Measurements from ENCODE around the gene IPMK.
"Not testable (repeated sequence)": the region's sequence is repeated elsewhere in the genome, so short reads cannot be mapped to it uniquely, and the experiment has no call there.

Gene IPMK

DNA sequence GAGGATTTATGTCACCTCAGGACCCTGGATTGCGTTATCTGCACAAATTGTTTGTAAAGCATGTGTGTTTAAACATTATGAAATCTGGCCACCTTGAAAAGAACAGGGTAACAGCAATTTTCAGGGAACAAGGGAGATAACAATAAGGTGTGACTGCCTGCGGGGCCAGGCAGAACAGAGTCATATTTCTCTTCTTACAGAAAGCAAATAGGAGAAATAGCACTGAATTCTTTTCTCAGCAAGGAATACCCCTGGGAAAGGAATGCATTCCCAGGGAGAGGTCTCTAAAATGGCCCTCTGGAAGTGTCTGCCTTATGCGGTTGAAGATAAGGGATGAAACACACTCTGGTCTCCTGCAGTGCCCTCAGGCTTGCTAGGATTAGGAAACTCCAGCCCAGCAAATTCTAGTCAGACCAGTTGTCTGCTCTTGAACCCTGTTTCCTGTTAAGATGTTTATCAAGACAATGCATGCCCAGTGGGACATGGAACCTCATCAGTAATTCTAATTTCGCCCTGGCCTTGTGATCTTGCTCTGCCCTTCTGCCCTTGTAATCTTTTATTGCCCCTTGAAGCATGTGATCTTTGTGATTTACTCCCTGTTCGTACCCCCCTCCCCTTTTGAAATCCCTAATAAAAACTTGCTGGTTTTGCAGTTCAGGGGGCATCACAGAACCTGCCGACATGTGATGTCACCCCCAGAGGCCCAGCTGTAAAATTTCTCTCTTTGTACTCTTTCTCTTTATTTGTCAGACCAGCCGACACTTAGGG lies 11.5 kb downstream of the IPMK start:
- not testable (repeated sequence) for H3K4me3 Mint-ChIP-seq, H3K27ac Mint-ChIP-seq, H3K27me3 Mint-ChIP-seq, H3K9me3 Mint-ChIP-seq
- H3K36me3 Mint-ChIP-seq, result peaks cover 21% of the 10 kb centered on the region
- peaks cover 44% of the 10 kb centered on the region for H3K4me1 Mint-ChIP-seq

DNA sequence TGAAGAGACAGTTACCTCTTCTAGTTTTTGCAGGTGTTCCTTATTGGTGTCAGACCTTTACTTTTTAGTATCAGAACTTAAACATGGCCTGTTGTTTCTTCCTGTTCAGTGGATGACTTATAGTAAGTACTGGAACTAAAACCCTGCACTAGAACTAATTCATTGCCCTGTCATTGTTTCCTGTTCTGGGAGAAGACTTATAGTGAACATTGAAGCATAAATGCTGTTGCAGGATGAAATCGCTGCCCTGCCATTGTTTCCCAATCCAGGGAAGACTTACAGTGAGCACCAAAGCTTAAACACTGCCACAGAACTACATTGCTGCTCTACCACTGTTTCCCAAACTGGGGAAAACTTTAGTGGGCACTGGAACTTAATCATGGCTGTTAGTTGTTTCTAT lies 13.1 kb downstream of the IPMK start:
- Mint-ChIP-seq H3K9me3 (peaks cover 9% of the 10 kb centered on the region), H3K27ac (no peak overlapping the region), H3K27me3 (no peaks in the 10 kb centered on the region), H3K4me3 (no peak overlapping the region), H3K4me1 (peaks cover 32% of the 10 kb centered on the region), H3K36me3 (peaks cover 21% of the 10 kb centered on the region)

DNA sequence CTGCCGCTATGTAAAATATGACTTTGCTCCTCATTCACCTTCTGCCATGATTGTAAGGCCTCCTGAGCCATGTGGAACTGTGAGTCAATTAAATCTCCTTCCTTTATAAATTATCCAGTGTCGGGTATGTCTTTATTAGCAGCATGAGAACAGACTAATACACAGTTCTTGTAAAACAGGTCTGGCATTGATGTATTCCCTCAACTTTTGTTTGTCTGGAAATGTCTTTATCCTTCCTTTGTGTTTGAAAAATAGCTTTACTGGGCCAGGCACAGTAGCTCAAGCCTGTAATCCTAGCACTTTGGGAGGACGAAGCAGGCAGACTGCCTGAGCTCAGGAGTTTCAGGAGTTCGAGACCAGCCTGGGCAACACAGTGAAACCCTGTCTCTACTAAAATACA lies 14.5 kb downstream of the IPMK start:
- Mint-ChIP-seq H3K4me3 (no peak overlapping the region), H3K9me3 (peaks cover 14% of the 10 kb centered on the region), H3K27me3 (no peaks in the 10 kb centered on the region), H3K27ac (no peak overlapping the region), H3K4me1 (peaks cover 29% of the 10 kb centered on the region), H3K36me3 (peaks cover 22% of the 10 kb centered on the region)

- peaks cover 16% of the 10 kb centered on the region for H3K36me3 Mint-ChIP-seq
- H3K27me3 Mint-ChIP-seq, H3K4me3 Mint-ChIP-seq: not testable (repeated sequence)
Observed at GRCh38 chr10:58244666-58245065, 23.0 kb downstream of the IPMK start.

DNA sequence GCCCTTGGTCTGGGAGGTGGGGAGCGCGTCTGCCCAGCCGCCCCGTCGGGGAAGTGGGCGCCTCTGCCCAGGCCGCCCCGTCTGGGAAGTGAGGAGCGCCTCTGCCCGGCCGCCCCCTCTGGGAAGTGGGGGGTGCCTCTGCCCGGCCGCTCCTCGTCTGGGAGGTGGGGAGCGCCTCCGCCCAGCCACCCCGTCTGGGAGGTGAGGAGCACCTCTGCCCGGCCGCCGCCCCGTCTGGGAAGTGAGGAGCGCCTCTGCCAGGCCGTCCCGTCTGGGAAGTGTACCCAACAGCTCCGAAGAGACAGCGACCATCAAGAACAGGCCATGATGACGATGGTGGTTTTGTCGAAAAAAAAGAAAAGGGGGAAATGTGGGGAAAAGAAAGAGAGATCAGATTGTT lies 23.5 kb downstream of the IPMK start:
- not testable (repeated sequence) for H3K4me3 Mint-ChIP-seq, H3K27ac Mint-ChIP-seq, H3K27me3 Mint-ChIP-seq, H3K9me3 Mint-ChIP-seq
- Mint-ChIP-seq H3K36me3 (peaks cover 16% of the 10 kb centered on the region), H3K4me1 (peaks cover 32% of the 10 kb centered on the region)

More at GRCh38 chr10:58244666-58245065, 23.0 kb downstream of the IPMK start:
- peaks cover 28% of the 10 kb centered on the region for H3K4me1 Mint-ChIP-seq
- not testable (repeated sequence) for H3K27ac Mint-ChIP-seq, H3K9me3 Mint-ChIP-seq

DNA sequence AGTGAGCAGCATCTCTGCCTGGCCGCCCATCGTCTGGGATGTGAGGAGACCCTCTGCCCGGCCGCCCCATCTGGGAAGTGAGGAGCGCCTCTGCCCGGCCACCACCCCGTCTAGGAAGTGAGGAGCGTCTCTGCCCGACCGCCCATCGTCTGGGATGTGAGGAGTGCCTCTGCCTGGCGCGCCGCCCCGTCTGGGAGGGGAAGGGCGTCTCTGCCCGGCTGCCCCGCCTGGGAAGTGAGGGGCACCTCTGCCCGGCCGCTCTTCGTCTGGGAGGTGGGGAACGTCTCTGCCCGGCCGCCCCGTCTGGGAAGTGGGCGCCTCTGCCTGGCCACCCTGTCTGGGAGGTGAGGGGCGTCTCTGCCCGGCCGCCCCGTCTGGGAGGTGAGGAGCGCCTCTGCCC lies 23.9 kb downstream of the IPMK start:
- not testable (repeated sequence) for H3K9me3 Mint-ChIP-seq, H3K27ac Mint-ChIP-seq, H3K4me3 Mint-ChIP-seq, H3K27me3 Mint-ChIP-seq
- peaks cover 16% of the 10 kb centered on the region for H3K36me3 Mint-ChIP-seq
- peaks cover 34% of the 10 kb centered on the region for H3K4me1 Mint-ChIP-seq

DNA sequence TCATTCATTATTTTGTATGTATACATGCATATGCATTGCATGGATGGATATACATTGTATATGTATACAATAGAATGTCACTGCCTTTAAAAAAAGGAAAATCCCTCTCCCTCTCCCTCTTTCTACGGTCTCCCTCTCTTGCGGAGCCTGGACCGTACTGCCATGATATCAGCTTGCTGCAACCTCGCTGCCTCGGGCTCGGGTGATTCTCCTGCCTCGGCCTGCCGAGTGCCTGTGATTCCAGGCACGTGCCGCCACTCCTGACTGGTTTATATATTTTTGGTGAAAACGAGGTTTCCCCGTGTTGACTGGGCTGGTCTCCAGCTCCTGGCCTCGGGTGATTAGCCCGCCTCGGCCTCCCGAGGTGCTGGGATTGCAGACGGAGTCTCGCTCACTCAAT lies 24.4 kb downstream of the IPMK start:
- H3K4me3 Mint-ChIP-seq, result no peak overlapping the region
- no peaks in the 10 kb centered on the region for H3K27me3 Mint-ChIP-seq
- no peak overlapping the region for H3K27ac Mint-ChIP-seq
- H3K36me3 Mint-ChIP-seq, result peaks cover 14% of the 10 kb centered on the region
- peaks cover 39% of the 10 kb centered on the region for H3K4me1 Mint-ChIP-seq
- peaks cover 5% of the 10 kb centered on the region for H3K9me3 Mint-ChIP-seq

- H3K36me3 Mint-ChIP-seq, result peaks cover 18% of the 10 kb centered on the region
- peaks cover 51% of the 10 kb centered on the region for H3K4me1 Mint-ChIP-seq
- no peaks in the 10 kb centered on the region for H3K27me3 Mint-ChIP-seq
- H3K4me3 Mint-ChIP-seq, result no peak overlapping the region
- H3K27ac Mint-ChIP-seq, result no peak overlapping the region
- H3K9me3 Mint-ChIP-seq, result peaks cover 5% of the 10 kb centered on the region
Observed at GRCh38 chr10:58241346-58241745, 26.3 kb downstream of the IPMK start.

GRCh38 chr10:58240531-58240930 lies 27.2 kb downstream of the IPMK start:
- peaks cover 51% of the 10 kb centered on the region for H3K4me1 Mint-ChIP-seq
- H3K36me3 Mint-ChIP-seq, result peaks cover 20% of the 10 kb centered on the region
- H3K27ac Mint-ChIP-seq, result no peak overlapping the region
- no peaks in the 10 kb centered on the region for H3K27me3 Mint-ChIP-seq
- H3K9me3 Mint-ChIP-seq, result peaks cover 5% of the 10 kb centered on the region
- H3K4me3 Mint-ChIP-seq, result no peak overlapping the region

DNA sequence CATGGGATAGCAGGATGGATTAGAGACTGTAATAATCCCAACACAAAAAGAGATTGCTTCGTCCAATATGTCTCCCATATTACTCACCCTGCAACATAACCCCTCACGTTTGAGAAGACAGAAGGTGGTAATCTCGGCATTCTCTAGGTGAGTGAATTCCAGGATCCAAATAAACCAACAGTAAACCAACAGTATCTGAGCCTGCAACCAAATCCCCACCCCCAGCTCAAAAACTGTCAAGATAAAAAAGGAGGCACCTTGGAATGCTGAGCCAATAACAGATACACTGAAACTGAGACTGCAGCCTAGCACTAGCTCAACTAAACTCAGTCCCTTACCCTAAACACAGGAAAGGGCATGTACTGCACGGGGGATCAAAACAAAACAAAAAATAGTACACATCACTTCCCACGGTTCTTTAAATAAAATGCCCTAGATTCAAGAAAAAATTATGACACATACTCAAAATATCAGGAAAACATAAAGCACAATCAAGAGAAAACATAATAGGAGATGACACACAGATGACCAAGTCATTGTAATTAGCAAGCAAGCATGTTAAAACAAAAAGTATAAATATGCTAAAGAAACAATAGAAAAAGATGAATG lies 28.0 kb downstream of the IPMK start:
- no peaks in the 10 kb centered on the region for H3K27me3 Mint-ChIP-seq
- H3K9me3 Mint-ChIP-seq, result peaks cover 5% of the 10 kb centered on the region
- H3K36me3 Mint-ChIP-seq, result peaks cover 26% of the 10 kb centered on the region
- no peak overlapping the region for H3K4me3 Mint-ChIP-seq
- peaks cover 51% of the 10 kb centered on the region for H3K4me1 Mint-ChIP-seq
- H3K27ac Mint-ChIP-seq, result no peak overlapping the region

DNA sequence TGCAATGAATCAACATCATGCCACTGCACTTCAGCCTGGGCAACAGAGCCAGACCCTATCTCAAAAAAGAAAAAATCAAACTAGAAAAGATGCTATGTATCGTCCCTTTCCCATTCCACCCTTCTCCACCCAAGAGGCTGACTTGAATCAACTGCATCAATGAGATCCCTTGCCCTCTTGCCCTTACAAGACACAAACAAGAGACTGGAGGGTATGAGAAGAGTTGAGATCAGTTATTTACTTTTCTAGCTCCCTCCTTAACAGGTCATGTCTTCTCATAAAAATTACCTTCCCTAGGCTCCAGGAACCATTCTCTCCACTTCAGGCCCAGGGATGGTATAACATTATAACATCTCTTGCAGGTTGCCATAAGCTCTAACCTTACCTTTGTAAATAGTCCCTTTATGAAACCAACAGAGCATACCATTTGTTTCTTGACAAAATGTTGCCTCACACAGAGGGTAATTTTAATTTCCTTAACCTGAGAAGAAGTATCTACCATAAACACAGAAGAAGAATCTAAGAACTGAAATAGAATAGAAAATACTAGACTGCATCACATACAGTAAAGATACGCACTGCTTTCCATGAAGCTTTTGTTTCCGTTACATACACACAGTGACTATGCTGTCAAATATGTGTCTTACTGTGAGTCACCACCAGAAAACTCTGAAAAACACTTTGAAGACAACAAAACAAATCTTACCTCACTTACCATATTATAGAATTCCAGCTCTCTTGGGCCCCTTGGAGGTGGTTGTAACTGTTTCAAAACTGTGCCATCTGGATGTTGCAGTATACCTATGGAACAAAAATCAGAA lies 30.5 kb downstream of the IPMK start:
- H3K4me1 Mint-ChIP-seq, result peaks cover 50% of the 10 kb centered on the region
- H3K27me3 Mint-ChIP-seq, result no peaks in the 10 kb centered on the region
- peaks cover 5% of the 10 kb centered on the region for H3K9me3 Mint-ChIP-seq
- H3K36me3 Mint-ChIP-seq, result peaks cover 37% of the 10 kb centered on the region
- peak overlapping the region; percentile 61 for H3K27ac Mint-ChIP-seq
- no peak overlapping the region for H3K4me3 Mint-ChIP-seq

DNA sequence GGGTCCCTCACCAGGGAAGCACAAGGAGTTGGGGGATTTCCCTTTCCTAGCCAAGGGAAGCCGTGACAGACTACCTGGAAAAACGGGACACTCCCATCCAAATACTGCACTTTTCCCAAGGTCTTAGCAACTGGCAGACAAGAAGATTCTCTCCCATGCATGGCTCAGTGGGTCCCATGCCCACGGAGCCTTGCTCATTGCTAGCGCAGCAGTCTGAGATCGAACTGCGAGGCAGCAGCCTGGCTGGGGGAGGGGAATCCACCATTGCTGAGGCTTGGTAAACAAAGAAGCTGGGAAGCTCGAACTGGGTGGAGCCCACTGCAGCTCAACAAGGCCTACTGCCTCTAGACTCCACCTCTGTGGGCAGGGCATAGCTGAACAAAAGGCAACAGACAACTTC lies 37.8 kb downstream of the IPMK start:
- not testable (repeated sequence) for H3K9me3 Mint-ChIP-seq, H3K4me3 Mint-ChIP-seq, H3K27ac Mint-ChIP-seq, H3K27me3 Mint-ChIP-seq, H3K4me1 Mint-ChIP-seq
- H3K36me3 Mint-ChIP-seq, result peaks cover 45% of the 10 kb centered on the region

GRCh38 chr10:58225654-58226053 lies 42.0 kb downstream of the IPMK start:
- no peaks in the 10 kb centered on the region for H3K9me3 Mint-ChIP-seq
- no peak overlapping the region for H3K4me3 Mint-ChIP-seq
- peak overlapping the region; percentile 14 for H3K27ac Mint-ChIP-seq
- H3K36me3 Mint-ChIP-seq, result peaks cover 21% of the 10 kb centered on the region
- no peaks in the 10 kb centered on the region for H3K4me1 Mint-ChIP-seq
- H3K27me3 Mint-ChIP-seq, result no peaks in the 10 kb centered on the region

DNA sequence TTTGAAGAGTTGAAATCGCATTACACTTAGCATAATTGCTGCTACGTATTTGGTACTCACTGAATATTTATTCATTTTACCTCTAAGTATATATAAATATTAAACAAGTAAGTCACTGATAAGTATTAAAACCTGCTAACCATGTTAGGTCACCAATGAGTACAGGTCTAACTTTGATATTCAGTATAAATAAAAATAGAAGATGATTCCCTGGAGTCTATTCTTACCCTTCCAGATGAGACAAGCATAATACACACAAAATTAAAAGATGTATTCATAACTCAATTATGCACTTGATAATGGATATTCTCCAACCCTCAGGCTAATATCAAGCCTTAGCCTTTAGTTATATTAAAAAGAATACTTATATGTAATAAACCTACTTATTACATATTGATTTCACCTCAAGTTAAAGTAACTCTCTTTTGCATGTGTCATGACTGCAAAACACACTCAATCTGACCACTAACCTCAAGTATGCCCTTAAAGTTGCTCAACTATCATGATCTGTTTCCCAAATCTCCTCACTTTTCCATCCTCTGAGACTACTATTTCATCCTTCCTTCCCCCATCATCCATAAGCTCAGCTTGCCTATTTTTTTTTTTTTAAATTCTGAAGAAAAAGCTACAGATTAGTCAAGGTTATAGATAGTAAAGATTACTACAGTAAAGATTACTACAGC lies 46.8 kb downstream of the IPMK start:
- Mint-ChIP-seq H3K36me3 (peaks cover 14% of the 10 kb centered on the region), H3K4me3 (no peak overlapping the region), H3K4me1 (no peaks in the 10 kb centered on the region), H3K27ac (no peak overlapping the region), H3K9me3 (no peaks in the 10 kb centered on the region), H3K27me3 (no peaks in the 10 kb centered on the region)

- no peaks in the 10 kb centered on the region for H3K27me3 Mint-ChIP-seq
- H3K4me3 Mint-ChIP-seq, result no peak overlapping the region
- H3K9me3 Mint-ChIP-seq, result no peaks in the 10 kb centered on the region
- H3K36me3 Mint-ChIP-seq, result peaks cover 14% of the 10 kb centered on the region
- H3K27ac Mint-ChIP-seq, result no peak overlapping the region
- H3K4me1 Mint-ChIP-seq, result no peaks in the 10 kb centered on the region
Observed at GRCh38 chr10:58219875-58220274, 47.8 kb downstream of the IPMK start.

All from activated naive CD4-positive, alpha-beta T cell treated with anti-CD3 and anti-CD28 coated beads, Interleukin-2, amount 50 U/mL, for 24 hours (primary cell).